Activated T-helper 17 cell treated with anti-CD3 and anti-CD28 coated beads, Interleukin-2, amount 50 U/mL, for 72 hours (primary cell): Measurements from ENCODE around the gene SSH3. TPM values are rescaled to one million over a fixed set of nuclear protein-coding genes. Genes with fewer than 3 reads are reported as not detected.

Source experiments
- ATAC-seq: fragments of 150-1000 bp; cut with Tn5 transposase; replicated peaks from 2 replicates; pipeline ENCODE4 v1.10.0; 2021; ENCODE audit warnings: mild to moderate bottlenecking, moderate library complexity
- H3K27ac Mint-ChIP-seq: one replicate; pipeline ENCODE4 v1.8.0; 2022; ENCODE audit warnings: mixed read lengths
- H3K27me3 Mint-ChIP-seq: one replicate; pipeline ENCODE4 v1.8.0; 2022; ENCODE audit warnings: mixed read lengths
- H3K36me3 Mint-ChIP-seq: one replicate; pipeline ENCODE4 v1.8.0; 2022; ENCODE audit warnings: low read depth, mild to moderate bottlenecking, mixed read lengths
- H3K4me1 Mint-ChIP-seq: one replicate; pipeline ENCODE4 v1.8.0; 2022; ENCODE audit warnings: mixed read lengths
- H3K4me3 Mint-ChIP-seq: one replicate; pipeline ENCODE4 v1.8.0; 2022; ENCODE audit warnings: mild to moderate bottlenecking, mixed read lengths
- H3K9me3 Mint-ChIP-seq: one replicate; pipeline ENCODE4 v1.8.0; 2022; ENCODE audit warnings: mixed read lengths
- total RNA-seq, 2 donors: library from RNA; stranded (reverse); gene quantifications; one replicate each; pipeline ENCODE4 v1.2.3, GENCODE V29; 2022

Gene SSH3
- total RNA-seq, 2 donors from 2014 or later = 15.8 to 22.0 TPM

DNA sequence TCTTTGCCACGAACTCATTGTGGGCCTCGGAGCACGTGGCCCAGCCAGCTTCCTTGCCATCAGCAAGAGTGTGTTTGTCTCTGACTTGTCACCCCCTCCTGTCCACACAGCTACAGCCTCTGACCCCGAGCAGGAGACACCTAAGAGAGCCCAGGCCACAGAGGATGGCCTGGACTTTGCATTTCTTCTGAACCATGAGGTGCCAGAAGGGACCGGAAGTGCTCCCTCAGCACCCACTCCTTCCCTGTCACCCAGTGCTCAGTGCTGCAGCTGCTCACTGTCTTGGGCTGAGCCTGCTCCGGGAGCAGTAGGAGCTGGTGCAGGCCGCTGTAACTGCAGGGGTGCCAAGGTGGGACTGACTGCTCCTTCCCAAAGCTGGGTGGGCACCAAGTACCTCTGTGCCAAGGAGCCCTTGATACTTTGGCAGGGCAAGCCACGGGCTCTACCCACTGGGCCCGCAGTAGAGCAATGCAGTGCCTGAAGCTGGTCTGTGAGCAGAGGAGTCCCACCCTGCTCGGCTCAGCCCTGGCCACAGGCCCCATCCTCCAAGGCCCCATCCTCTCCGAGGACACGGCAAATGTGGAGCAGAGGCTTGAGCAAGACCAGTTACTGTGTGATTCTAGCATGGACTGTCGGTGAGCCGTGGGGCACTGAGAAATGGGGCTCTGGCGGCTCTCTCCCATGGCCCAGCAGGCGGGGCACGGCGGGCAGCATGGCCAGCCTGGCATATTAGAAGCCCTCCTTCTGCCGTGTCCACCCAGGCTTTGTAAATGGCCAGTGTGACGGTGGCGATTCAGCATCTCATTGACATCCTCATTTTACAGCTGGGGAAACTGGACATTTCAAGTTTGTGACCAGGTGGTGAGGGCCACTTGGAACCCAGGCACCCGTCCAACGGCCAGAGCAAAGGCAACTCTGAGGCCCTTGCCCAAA lies 30.7 kb upstream of the SSH3 start:
- peak overlapping the region; percentile 99 for H3K27ac Mint-ChIP-seq
- peaks cover 34% of the 10 kb centered on the region for H3K4me1 Mint-ChIP-seq
- H3K4me3 Mint-ChIP-seq = peak overlapping the region; percentile 99
- peak; percentile 28 for ATAC-seq
- H3K9me3 Mint-ChIP-seq = no peaks in the 10 kb centered on the region
- H3K27me3 Mint-ChIP-seq = no peaks in the 10 kb centered on the region
- peaks cover 92% of the 10 kb centered on the region for H3K36me3 Mint-ChIP-seq

DNA sequence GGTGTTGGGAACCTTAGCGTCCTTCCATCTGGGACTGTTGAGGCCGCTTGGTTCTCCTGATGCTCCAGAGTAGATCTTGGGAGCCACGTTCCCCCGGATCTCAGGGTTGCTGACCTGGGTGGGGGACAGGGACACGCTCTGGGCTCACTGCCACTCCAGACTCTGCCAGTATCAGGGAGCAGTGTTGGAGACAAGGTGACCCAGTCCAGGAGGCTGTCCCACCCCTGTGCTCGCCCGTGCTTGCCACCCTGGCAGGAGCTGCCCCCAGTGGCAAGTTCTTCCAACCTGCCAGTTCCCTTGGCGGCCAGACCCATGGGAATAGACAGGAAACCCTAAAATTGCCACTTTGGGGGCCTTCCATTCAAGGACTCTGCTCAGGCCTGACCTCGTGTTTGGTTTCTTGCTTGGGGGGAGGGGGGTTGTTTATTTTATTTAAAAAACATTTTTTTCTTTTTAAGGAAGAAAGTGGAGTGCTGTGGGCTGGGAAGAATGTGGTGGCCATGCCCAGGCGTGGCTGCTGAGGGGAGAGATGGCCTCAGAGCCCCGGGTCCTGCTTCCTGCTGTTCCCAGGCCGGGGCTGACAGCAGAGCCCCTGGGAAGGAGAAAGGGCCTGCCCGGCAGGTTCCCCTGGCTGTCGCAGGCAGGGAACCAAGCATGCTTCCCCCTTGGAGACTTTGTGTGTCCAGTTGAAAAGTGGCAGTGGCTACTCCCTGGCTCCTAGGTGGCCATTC lies 29.9 kb upstream of the SSH3 start:
- peak overlapping the region; percentile 56 for H3K27ac Mint-ChIP-seq
- ATAC-seq = no peak
- H3K4me1 Mint-ChIP-seq = peaks cover 34% of the 10 kb centered on the region
- peak overlapping the region; percentile 99 for H3K4me3 Mint-ChIP-seq
- H3K27me3 Mint-ChIP-seq = no peaks in the 10 kb centered on the region
- H3K9me3 Mint-ChIP-seq = no peaks in the 10 kb centered on the region
- peaks cover 88% of the 10 kb centered on the region for H3K36me3 Mint-ChIP-seq

DNA sequence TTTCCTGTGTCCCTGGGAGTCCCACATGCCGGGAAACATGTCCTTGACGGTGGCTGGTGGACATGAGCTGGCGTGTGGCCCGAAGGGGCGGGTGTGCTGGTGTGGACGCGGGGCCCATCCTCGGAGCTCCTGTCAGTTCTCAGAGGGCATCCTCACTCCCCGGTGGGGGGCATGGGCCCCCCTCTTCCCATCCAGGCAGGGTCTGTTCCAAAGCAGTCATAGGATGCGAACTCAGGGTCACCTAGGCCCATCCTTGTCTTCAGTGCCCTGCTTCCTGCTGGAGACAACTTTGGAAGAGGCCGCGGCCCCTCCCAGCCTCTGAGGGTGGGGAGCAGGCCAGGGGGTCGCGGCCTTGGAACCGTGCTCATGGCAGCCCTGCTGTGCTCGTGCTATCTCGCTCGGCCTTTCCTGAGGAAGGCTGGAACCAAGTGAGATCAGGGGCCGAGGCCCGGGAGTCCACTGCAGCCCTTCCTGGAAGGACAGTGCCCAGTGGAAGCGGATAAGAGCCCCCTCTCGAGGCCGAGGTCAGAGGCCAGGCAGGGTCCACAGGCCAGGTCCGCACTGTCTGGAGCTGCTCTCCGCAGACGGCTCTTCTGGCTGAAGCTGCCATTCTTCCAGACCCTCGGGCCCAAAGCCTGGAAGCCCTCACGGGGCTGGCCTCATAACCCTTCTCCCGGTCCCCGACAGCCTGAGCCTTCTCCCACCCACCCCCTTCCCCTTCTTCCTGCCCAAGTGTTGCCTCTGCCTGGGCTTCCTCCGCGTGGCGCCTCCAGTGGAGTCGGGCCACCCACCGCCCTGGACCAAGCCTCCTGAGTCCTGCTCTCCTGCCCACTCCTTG lies 28.3 kb upstream of the SSH3 start:
- H3K4me1 Mint-ChIP-seq = peaks cover 33% of the 10 kb centered on the region
- H3K9me3 Mint-ChIP-seq = no peaks in the 10 kb centered on the region
- peak overlapping the region; percentile 83 for H3K27ac Mint-ChIP-seq
- no peaks in the 10 kb centered on the region for H3K27me3 Mint-ChIP-seq
- H3K36me3 Mint-ChIP-seq = peaks cover 88% of the 10 kb centered on the region
- ATAC-seq = no peak
- peak overlapping the region; percentile 99 for H3K4me3 Mint-ChIP-seq

DNA sequence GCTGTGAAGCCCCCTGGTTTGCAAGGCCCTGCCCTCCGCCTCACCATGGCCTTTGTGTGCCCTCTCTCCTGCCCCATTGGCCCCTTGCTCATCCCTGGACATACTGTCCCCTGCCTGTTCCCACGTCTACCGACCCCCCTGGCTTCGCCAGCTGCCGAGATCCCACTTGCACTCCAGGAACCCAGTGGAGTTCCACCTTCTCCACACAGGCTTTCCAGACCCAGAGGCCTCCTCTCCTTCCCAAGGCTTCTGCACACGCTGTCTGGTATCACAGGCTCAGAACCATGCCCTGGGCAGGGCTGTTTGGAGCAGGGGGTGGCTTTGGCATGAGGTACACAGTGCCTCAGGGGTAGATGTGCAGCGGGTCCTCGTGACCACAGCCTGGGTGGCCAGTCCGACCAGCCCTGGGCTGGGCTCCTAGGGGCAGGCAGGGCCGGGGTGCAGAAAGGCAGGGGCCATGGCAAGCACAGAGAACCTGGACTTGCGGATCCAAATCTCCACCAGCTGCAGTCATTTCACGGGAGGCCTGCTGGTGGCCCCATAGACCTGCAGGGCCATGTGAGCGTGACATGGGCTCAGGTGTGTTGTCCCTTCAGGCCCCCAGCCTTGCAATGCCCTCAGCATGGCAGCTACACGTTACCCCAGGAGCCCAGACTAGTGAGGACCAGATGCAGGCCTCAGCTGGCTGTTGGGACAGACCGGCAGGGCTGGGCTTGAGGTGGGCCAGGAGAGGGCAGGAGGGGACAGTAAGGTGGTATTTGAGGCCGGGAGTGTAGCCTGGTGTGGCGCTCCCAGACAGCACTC lies 27.5 kb upstream of the SSH3 start:
- H3K27me3 Mint-ChIP-seq = no peaks in the 10 kb centered on the region
- peaks cover 88% of the 10 kb centered on the region for H3K36me3 Mint-ChIP-seq
- peak overlapping the region; percentile 83 for H3K27ac Mint-ChIP-seq
- no peak for ATAC-seq
- peaks cover 25% of the 10 kb centered on the region for H3K4me1 Mint-ChIP-seq
- H3K4me3 Mint-ChIP-seq = peak overlapping the region; percentile 99
- no peaks in the 10 kb centered on the region for H3K9me3 Mint-ChIP-seq

DNA sequence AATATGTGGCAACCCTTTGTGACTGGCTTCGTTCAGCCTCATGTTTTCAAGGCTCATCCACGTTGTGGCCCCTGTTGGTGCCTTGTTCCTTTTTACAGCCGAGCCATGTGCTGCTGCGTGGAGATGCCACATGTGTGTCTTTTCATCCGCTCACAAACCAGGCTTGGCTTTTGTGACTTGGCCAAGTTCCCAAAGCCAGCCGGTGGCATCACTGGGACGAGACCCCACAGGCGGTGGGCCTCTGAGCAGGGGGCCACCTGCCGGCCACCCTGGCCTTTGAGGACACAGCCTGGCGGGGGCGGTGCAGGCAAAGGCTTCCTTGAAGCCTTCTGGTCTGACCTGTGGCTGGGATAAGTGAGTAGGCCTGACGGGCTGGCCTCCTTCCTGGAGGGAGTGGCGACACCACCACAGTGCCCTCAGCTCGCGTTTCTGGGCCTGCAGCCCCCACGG lies 26.5 kb upstream of the SSH3 start:
- Mint-ChIP-seq H3K27ac (peak overlapping the region; percentile 83), H3K4me1 (peaks cover 21% of the 10 kb centered on the region), H3K9me3 (no peaks in the 10 kb centered on the region), H3K4me3 (peak overlapping the region; percentile 99), H3K36me3 (peaks cover 88% of the 10 kb centered on the region), H3K27me3 (no peaks in the 10 kb centered on the region)
- ATAC-seq = peak; percentile 62

DNA sequence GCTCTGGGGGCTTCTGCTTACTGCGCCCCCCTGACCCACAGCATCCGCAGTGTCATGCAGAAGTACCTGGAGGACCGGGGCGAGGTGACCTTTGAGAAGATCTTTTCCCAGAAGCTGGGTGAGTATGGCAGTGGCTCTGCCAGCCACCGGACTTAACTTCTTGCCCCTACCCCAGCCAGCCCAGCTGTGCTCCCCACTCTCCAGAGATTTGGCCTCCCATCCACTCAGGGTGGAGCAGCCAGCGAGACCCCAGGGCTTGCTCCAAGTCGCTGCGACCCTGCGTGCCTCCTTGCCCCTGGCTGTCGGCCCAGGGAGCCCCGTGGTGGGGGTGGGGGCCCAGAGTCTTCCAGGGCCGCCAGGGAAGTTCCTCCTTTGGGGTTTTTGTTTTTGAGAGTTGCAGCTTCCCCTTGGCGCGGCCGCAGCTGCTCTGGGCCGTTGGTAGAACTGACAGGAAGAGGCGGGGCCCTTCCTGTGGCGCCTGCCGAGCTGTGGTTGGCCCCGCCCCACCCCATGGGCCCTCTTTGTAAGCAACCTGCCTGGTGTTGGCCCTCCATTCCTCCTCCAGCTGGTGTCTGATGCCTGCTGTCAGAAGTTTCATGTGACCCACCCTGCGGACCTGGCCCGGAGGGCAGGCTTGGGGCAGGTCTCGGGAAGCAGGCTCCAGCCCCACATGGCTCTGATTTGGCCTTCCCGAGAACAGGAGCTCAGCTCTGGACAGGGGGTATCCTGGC lies 25.9 kb upstream of the SSH3 start:
- Mint-ChIP-seq H3K27ac (peak overlapping the region; percentile 83), H3K9me3 (no peaks in the 10 kb centered on the region), H3K4me1 (peaks cover 15% of the 10 kb centered on the region), H3K4me3 (peak overlapping the region; percentile 99), H3K27me3 (no peaks in the 10 kb centered on the region), H3K36me3 (peaks cover 88% of the 10 kb centered on the region)
- peak; percentile 95 for ATAC-seq

DNA sequence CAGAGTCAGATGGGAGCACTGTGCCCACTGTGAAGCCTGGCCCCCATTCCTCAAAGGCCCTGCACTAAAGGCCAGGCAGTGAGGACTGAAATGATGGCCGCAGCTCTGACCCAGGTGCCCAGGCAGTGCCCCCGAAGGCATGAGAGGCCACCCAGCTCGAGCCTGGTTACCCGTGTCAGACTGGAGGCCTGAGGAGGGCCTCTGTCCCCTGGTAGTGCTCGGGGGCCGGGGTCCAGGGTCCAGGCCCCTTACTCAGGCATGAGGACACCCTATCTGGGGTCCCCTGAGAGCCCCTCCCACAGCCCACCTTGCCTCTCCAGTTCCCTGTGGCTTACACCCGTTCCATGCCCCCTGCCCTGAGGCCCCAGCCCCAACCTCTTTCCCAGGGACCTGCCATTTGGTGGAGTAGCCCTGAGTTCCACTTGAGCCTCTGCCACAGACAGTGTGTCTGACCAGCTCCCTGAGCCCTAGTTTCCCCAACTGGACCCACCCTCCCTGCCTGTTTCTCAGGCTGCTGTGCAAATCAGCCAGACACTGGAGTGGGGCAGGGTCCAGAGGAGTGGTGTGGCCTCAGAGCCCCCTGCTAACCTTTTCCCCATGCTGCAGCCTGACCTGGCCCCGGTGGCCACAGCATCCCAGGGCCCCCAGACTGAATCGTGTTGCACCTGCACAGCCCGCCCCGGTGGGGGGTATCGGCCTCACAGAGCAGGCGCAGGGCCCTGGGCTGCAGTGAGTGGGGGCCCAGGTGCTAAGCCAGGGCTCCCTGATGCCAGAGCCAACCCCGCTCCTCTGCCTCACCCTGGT lies 25.0 kb upstream of the SSH3 start:
- H3K27me3 Mint-ChIP-seq = no peaks in the 10 kb centered on the region
- peak overlapping the region; percentile 83 for H3K27ac Mint-ChIP-seq
- H3K4me1 Mint-ChIP-seq = peaks cover 15% of the 10 kb centered on the region
- no peak for ATAC-seq
- H3K36me3 Mint-ChIP-seq = peaks cover 88% of the 10 kb centered on the region
- no peaks in the 10 kb centered on the region for H3K9me3 Mint-ChIP-seq
- H3K4me3 Mint-ChIP-seq = peak overlapping the region; percentile 99

DNA sequence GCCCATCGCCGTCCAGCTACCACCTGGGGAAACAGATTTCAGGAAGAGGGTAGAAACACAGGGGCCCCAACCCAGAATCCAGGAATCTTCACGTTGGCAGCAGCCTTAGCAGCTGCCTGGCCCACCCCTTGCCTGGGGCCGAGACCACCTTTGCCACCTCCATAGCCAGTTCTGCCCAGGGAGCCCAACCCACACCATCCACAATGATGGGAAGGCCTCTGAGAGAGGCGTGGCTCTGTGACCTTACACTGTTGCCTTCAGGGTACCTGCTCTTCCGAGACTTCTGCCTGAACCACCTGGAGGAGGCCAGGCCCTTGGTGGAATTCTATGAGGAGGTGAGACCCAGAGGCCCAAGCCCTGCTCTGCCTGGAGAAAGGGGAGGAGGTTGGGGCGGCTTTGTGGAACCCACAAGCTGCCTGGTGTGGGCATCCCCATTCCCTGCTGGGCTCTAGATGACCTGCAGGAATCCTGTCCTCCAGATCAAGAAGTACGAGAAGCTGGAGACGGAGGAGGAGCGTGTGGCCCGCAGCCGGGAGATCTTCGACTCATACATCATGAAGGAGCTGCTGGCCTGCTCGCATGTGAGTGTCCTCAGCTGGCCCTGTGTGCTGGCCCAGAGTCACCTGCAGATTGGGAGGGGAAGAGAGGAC lies 24.3 kb upstream of the SSH3 start:
- H3K4me1 Mint-ChIP-seq = peaks cover 15% of the 10 kb centered on the region

DNA sequence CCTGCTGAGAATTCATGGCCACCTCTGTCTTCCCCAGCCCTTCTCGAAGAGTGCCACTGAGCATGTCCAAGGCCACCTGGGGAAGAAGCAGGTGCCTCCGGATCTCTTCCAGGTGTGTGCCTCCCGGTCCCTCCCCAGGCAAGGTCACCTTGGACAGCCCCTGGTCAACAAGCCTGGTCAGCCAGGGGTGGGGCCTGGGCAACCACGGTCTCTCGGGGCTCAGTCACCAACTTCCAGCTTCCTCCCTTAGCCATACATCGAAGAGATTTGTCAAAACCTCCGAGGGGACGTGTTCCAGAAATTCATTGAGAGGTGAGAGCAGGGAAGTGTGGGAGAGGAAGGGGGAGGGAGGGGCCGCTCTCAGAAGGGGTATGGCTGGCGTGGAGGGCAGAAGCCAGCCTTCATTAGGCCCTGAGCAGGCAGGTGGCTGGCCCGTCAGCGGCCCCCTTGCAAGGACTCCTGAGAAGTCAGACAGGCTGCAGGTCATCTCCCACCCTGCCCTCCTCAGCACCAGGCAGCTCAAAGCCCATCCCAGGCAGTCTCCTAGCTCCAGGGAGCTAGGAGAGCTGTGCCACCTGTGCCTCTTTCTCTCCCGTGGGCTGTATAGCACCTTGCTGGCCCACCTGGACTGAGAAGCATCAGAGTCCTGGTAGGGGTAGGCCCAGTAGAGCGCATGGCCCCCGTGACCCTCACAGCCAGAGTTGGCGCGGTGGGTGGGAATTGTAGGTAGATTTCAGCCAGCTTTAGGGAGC lies 23.6 kb upstream of the SSH3 start:
- peaks cover 94% of the 10 kb centered on the region for H3K36me3 Mint-ChIP-seq
- no peaks in the 10 kb centered on the region for H3K27me3 Mint-ChIP-seq
- peak overlapping the region; percentile 84 for H3K27ac Mint-ChIP-seq
- H3K4me3 Mint-ChIP-seq = peak overlapping the region; percentile 99
- H3K9me3 Mint-ChIP-seq = no peaks in the 10 kb centered on the region
- ATAC-seq = no peak
- peaks cover 15% of the 10 kb centered on the region for H3K4me1 Mint-ChIP-seq

More for the DNA sequence above, 24.3 kb upstream of the SSH3 start:
- H3K27me3 Mint-ChIP-seq = no peaks in the 10 kb centered on the region
- H3K27ac Mint-ChIP-seq = peak overlapping the region; percentile 84
- no peaks in the 10 kb centered on the region for H3K9me3 Mint-ChIP-seq
- ATAC-seq = no peak
- H3K4me3 Mint-ChIP-seq = peak overlapping the region; percentile 99
- peaks cover 94% of the 10 kb centered on the region for H3K36me3 Mint-ChIP-seq

DNA sequence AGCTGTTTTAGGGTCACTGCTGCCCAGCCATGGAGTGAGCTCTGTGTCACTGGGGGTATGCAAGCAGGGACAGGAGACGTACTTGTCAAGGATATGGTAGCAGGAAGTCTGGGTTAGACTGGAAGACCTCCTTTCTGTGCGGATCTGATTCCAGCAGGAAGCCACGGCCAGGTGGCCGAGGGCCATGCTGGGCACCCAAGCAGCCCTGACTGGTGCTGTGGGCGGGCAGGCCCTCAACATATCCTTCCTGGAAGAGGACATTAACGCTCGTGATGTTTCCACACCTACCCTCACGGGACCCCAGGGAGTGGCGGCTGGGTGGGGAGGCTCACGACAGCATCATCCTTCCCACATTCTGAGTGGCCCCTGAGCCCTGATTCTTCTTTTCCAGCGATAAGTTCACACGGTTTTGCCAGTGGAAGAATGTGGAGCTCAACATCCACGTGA lies 23.0 kb upstream of the SSH3 start:
- ATAC-seq = no peak
- no peaks in the 10 kb centered on the region for H3K27me3 Mint-ChIP-seq

DNA sequence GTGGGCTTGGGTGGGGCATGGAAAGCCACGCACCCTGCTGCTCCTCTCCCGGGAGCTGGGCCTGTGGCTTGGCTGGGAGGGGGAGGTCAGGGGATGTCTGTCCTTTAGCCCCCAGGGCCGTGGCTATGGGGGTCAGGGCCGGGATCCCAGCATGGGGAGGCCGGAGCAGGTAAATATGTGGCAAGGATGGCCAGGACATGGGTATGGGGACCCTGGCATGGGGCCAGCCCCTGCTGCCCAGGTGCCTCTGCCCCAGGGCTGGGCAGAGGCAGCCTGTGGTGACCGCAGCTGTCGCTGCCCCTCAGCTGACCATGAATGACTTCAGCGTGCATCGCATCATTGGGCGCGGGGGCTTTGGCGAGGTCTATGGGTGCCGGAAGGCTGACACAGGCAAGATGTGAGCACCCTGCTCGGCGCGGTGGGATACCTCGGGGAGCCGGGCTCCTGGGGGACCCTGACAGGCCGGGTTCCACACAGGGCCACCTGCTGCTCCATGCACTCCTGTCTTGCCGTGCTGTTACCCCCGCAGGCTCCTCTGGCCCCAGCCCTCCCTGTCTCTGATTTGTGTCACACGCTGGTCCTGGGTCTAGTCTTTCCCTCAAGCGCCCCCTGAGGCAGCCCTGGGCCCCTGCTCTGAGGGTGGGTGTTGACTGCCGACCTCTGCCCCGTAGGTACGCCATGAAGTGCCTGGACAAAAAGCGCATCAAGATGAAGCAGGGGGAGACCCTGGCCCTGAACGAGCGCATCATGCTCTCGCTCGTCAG lies 22.4 kb upstream of the SSH3 start:
- no peak for ATAC-seq
- Mint-ChIP-seq H3K27ac (no peak overlapping the region), H3K4me1 (peaks cover 9% of the 10 kb centered on the region), H3K36me3 (peaks cover 95% of the 10 kb centered on the region), H3K9me3 (no peaks in the 10 kb centered on the region), H3K4me3 (no peak overlapping the region), H3K27me3 (no peaks in the 10 kb centered on the region)

More for the DNA sequence above, 23.0 kb upstream of the SSH3 start:
- peaks cover 96% of the 10 kb centered on the region for H3K36me3 Mint-ChIP-seq
- no peaks in the 10 kb centered on the region for H3K9me3 Mint-ChIP-seq
- peak overlapping the region; percentile 84 for H3K27ac Mint-ChIP-seq
- H3K4me3 Mint-ChIP-seq = no peak overlapping the region
- peaks cover 15% of the 10 kb centered on the region for H3K4me1 Mint-ChIP-seq
